ENCODE data around the gene MLPH. TPM values are rescaled to one million over a fixed set of nuclear protein-coding genes. Genes with fewer than 3 reads are reported as not detected.

MLPH gene
- 10 to 100 TPM; 13.3 to 37.9 (median 19.9) TPM for total RNA-seq

- intact Hi-C loops (cut with DNase I; ENCODE audit: low total_unique reads): no loop called here
- no peak for TF ChIP-seq POLR2A (IDR thresholded peaks at IDR 0.05)
- TF ChIP-seq, protein P1, sequence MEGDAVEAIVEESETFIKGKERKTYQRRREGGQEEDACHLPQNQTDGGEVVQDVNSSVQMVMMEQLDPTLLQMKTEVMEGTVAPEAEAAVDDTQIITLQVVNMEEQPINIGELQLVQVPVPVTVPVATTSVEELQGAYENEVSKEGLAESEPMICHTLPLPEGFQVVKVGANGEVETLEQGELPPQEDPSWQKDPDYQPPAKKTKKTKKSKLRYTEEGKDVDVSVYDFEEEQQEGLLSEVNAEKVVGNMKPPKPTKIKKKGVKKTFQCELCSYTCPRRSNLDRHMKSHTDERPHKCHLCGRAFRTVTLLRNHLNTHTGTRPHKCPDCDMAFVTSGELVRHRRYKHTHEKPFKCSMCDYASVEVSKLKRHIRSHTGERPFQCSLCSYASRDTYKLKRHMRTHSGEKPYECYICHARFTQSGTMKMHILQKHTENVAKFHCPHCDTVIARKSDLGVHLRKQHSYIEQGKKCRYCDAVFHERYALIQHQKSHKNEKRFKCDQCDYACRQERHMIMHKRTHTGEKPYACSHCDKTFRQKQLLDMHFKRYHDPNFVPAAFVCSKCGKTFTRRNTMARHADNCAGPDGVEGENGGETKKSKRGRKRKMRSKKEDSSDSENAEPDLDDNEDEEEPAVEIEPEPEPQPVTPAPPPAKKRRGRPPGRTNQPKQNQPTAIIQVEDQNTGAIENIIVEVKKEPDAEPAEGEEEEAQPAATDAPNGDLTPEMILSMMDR (IDR thresholded peaks at IDR 0.05): no peak
- WGBS, 2 donors: 0 to 6% methylated on average over 29 to 46 of the region's 63 CpGs
- DNase-seq (ENCODE audit: low spot score in 2 of 2): no peak
- H3K4me3 ChIP-seq (ENCODE audit: low read depth, poor library complexity, severe bottlenecking): peak within 1 kb of the TSS; percentile 21
Measured at GRCh38 chr2:237486819-237487448, at the start of gene MLPH. TSS of gene MLPH (plus strand) at chr2:237487251. CDS start at chr2:237493427, 6,176 bp downstream.

- H3K4me3 ChIP-seq (ENCODE audit: low read depth, poor library complexity, severe bottlenecking): no peak overlapping the region
- TF ChIP-seq POLR2A (IDR thresholded peaks at IDR 0.05): no peak
- TF ChIP-seq, protein P1 (IDR thresholded peaks at IDR 0.05): no peak
- DNase-seq (ENCODE audit: low spot score in 2 of 2): no peak
- intact Hi-C loops (cut with DNase I; ENCODE audit: low total_unique reads): no loop called here
- 87 to 91% methylated on average over 5 of the region's 5 CpGs for WGBS, 2 donors
Measured at GRCh38 chr2:237437566-237437965, 49.5 kb upstream of the MLPH start.

- no peak overlapping the region for H3K4me3 ChIP-seq (ENCODE audit: low read depth, poor library complexity, severe bottlenecking)
- DNase-seq (ENCODE audit: low spot score in 2 of 2): no peak
- intact Hi-C loops (cut with DNase I; ENCODE audit: low total_unique reads): no loop called here
- WGBS, 2 donors: 48 to 56% methylated on average over 8 of the region's 8 CpGs
- no peak for TF ChIP-seq POLR2A (IDR thresholded peaks at IDR 0.05)
- TF ChIP-seq, protein P1 (IDR thresholded peaks at IDR 0.05): no peak
Measured at GRCh38 chr2:237438080-237438940, 48.7 kb upstream of the MLPH start.

DNA sequence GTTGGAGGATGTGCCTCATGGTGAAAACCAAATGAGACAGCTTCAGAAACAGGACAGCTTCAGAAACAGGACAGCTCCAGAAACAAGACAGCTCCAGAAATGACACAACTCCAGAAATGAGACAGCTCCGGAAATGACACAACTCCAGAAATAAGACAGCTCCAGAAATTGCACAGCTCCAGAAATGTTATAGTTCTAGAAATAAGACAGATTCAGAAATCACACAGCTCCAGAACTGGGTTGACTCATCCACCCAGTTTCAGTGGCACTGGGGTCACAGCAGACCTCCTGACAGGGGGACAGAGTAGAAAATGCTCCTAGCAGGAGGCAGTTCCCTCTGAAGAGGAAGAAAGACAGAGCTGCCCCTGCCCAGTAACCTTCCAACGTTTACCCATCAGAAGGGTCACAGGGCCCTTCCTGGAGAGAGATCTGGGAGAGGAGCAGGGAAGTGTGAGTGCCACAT, 46.2 kb upstream of the MLPH start:
- intact Hi-C loops (cut with DNase I; ENCODE audit: low total_unique reads): no loop called here
- WGBS, 2 donors: 35% methylated on average over 2 of the region's 2 CpGs

DNA sequence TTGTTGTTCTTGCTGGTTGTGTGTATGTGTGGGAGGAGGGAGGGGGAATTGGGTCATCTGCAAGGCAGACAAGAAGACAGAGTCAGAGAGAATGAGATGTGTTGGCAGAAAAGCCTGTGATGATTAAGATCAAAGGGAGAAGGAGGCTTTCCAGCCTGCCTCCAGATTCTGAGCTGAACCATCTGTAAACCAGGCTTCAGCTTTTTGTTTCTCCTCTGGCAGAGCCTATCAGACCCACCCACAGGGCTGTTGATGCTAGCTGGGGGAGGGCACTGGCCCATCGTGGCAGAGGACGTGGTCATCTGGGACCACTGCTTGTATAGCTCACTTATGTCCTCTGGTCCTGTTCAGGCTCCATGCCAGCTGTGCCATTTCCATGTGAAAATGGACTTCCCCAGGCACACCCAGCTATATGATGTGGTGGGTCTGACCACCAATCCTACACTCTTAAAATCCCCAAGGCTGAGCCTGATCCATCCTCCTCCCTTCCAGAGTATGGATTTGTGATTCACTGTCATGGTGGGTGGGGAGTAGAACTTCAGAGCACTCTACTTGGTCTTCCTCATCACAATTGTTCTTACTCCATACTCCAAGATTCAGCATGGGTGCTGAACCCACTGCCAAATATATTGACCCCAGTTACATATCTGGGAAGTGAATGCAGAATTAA, 45.3 kb upstream of the MLPH start:
- no peak for DNase-seq (ENCODE audit: low spot score in 2 of 2)
- 21 to 44% methylated on average over 2 of the region's 2 CpGs for WGBS, 2 donors
- intact Hi-C loops (cut with DNase I; ENCODE audit: low total_unique reads): no loop called here
- H3K4me3 ChIP-seq (ENCODE audit: low read depth, poor library complexity, severe bottlenecking): no peak overlapping the region
- TF ChIP-seq POLR2A (IDR thresholded peaks at IDR 0.05): no peak
- TF ChIP-seq, protein P1 (IDR thresholded peaks at IDR 0.05): no peak

More for the DNA sequence above, 46.2 kb upstream of the MLPH start:
- TF ChIP-seq, protein P1 (IDR thresholded peaks at IDR 0.05): no peak
- no peak overlapping the region for H3K4me3 ChIP-seq (ENCODE audit: low read depth, poor library complexity, severe bottlenecking)
- DNase-seq (ENCODE audit: low spot score in 2 of 2): no peak

Measured in lower leg skin (tissue), 4 donors.